ENCODE data around the gene MLKL.
A peak's percentile ranks its signal among the peaks of the same experiment; 100 is the strongest.

MLKL gene

DNA sequence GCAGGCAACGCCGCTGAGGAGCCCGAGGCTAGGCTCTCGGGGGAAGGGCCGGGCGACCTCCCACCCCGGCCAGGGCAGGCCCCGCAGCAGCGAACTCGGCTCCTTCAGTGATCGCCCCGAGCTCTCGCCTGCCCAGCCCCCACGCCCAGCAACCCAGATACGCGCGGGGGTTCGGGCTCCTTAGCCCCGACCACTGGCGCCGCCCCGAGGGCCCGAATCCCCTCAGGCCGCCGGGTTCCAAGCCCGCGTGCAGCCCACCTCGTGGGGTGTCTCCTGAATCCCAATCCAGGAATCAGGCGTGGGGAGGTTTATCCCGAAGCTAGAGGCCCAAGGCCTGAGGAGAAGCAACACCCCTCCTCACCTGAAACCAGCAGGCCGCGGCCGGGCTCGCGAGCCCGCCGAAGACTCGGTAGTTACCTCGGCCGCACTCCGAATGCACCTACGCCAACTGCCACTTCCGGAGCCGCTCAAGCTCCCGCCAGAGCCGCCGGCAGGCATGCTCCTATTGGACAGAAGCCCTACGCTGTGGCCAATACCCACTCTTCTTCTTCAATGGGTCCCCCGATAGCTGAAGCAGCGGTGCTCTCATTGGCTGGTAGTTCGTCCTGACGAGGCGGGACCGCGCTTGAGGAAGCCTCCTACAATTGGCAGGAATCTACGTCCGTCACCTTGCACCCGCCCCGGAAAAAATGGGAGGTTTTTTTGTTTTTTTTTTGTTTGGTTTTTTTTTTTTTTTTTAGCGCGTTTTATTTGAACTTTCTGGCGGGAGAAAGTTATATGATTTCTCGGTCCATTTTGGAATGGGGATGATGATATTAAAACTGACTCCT is 34.0 kb downstream of the MLKL start, which contains the start of gene RFWD3:
RFWD3 (minus strand) TSS at position 453 of the 830 bp plus-strand sequence. CDS start 5,428 bp downstream, outside the sequence.
- peak within 1 kb of the TSS; percentile 96 for H3K4me3 ChIP-seq (ENCODE audit: low read depth, low read length)
- TF ChIP-seq, protein P1, sequence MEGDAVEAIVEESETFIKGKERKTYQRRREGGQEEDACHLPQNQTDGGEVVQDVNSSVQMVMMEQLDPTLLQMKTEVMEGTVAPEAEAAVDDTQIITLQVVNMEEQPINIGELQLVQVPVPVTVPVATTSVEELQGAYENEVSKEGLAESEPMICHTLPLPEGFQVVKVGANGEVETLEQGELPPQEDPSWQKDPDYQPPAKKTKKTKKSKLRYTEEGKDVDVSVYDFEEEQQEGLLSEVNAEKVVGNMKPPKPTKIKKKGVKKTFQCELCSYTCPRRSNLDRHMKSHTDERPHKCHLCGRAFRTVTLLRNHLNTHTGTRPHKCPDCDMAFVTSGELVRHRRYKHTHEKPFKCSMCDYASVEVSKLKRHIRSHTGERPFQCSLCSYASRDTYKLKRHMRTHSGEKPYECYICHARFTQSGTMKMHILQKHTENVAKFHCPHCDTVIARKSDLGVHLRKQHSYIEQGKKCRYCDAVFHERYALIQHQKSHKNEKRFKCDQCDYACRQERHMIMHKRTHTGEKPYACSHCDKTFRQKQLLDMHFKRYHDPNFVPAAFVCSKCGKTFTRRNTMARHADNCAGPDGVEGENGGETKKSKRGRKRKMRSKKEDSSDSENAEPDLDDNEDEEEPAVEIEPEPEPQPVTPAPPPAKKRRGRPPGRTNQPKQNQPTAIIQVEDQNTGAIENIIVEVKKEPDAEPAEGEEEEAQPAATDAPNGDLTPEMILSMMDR (IDR thresholded peaks at IDR 0.05; ENCODE audit: insufficient read depth, low read depth, low read length, missing control alignments): no peak
- DNase-seq (ENCODE audit: low read depth): peak; percentile 99

DNA sequence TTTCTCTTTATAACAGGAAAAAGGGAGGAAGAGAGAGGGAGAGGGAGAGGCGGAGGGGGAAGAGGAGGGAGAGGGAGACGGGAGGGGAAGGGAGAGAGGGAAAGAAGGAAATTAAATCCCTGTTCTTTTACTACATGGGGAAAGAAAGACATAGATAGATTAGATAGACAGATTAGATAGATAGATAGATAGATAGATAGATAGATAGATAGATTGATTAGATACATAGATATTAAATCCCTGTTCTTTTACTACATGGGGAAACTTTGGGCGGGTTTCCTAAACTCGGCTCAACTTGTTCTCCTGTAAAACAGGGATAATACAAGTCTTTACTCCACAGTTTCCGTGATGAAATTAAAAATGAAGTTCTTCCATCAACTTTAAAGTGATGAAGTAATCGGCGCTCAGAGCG is 34.6 kb downstream of the MLKL start:
- TF ChIP-seq, protein P1 (IDR thresholded peaks at IDR 0.05; ENCODE audit: insufficient read depth, low read depth, low read length, missing control alignments): no peak
- no peak for DNase-seq (ENCODE audit: low read depth)
- peak overlapping the region; percentile 96 for H3K4me3 ChIP-seq (ENCODE audit: low read depth, low read length)

DNA sequence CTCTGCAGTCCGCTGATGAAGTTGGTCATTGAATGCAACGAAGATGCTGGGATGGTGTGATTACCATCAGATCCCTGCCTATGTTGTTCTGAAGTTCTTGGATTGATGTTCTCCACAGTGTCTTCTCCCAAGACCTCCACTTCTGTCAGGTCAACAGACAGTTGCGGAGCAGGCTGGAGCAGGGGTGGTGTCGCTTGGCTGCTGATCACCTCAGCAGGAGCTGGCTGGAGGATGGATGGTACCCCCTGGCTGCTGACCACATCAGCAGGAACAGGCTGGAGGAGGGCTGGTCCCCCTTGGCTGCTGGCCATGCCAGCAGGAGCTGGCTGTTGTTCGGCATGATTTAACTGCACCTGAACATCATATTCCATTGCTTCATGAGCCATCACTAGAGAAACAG is 39.6 kb downstream of the MLKL start:
- H3K4me3 ChIP-seq (ENCODE audit: low read depth, low read length): no peak overlapping the region
- TF ChIP-seq, protein P1 (IDR thresholded peaks at IDR 0.05; ENCODE audit: insufficient read depth, low read depth, low read length, missing control alignments): no peak
- DNase-seq (ENCODE audit: low read depth): no peak

DNA sequence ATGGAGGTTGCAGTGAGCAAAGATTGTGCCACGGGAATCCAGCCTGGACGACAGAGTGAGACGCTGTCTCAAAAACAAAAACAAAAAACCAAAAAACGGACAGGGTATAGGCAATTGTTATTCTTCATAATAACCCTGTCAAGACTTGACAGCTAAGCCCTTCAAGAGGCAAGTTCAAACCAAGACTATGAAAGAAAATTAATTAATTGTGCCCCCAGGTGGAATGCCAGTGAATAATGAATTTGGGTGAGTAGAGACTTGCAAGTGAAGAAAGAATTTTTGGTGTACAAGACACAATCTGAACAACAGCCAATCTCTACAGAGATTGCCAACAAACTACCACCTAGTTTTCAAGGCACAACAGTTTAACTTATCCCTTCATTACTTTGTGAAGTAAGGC is 40.3 kb downstream of the MLKL start:
- no peak for DNase-seq (ENCODE audit: low read depth)
- no peak overlapping the region for H3K4me3 ChIP-seq (ENCODE audit: low read depth, low read length)
- TF ChIP-seq, protein P1 (IDR thresholded peaks at IDR 0.05; ENCODE audit: insufficient read depth, low read depth, low read length, missing control alignments): no peak

DNA sequence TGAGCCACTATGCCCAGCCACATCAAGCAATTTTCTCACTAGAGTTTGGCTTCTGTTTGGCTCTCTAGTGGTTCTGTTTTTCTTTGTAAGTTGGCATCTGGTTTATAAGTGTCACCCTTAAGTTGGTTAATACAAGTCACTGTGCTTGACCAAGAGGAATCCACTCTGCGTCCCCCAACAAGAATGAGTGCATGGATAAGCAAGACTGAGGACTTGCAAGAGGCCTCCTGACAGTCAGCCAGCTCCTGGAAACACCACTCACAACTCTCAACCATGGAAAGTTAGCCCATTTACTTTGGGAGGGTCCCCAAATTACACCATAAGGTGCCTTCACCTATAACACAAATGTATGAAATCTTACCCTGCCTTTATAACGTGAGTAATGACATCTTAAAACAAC is 41.6 kb downstream of the MLKL start:
- no peak for DNase-seq (ENCODE audit: low read depth)
- TF ChIP-seq, protein P1 (IDR thresholded peaks at IDR 0.05; ENCODE audit: insufficient read depth, low read depth, low read length, missing control alignments): no peak
- no peak overlapping the region for H3K4me3 ChIP-seq (ENCODE audit: low read depth, low read length)

DNA sequence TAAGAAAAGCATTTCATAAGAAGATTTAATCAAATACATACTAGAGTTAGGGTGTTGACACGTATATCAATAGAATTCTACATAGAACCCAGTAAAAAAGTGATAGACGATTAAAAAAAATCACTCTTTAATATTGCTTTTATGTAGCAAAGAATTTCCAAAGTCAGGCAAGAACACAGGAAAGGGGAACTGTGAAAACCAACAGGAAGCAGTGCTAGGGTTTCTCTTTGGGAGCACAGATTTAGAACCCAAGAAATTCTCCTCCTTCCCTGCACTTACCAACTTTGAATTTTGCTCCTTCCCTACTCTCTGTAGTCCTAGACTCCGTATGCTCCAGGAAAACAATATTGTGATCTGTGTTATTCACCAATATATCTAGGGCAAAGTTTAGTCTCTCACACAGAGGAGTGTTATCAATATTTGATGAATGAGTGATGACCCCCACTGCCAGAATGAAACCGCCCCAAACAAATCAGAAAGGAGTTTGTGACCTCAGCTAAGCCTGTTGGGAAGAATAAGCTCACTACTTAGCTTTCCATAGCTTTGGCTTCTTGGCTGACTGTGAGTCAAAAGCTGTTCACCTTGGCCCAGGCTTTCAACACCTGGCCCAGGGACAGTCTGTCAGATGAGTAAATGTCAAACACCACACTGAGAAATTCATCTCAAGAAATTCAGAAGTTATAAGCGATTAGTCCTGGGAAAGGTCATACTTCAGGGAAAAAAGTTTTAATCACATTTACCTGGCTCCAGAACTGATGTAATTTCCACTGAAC is 42.6 kb downstream of the MLKL start:
- no peak for DNase-seq (ENCODE audit: low read depth)
- no peak overlapping the region for H3K4me3 ChIP-seq (ENCODE audit: low read depth, low read length)
- TF ChIP-seq, protein P1 (IDR thresholded peaks at IDR 0.05; ENCODE audit: insufficient read depth, low read depth, low read length, missing control alignments): no peak
